Neuronal stem cell (in vitro differentiated cells): Measurements from ENCODE around the gene AAGAB.
A peak's percentile ranks its signal among the peaks of the same experiment; 100 is the strongest.

ENCODE experiments used
- DNase-seq: peaks from one replicate; pipeline ENCODE4 v3.0.0-alpha.2; 2013; ENCODE audit warnings: low spot score
- H2AFZ ChIP-seq: one replicate; pipeline ENCODE4 v1.6.1; 2013; ENCODE audit warnings: mild to moderate bottlenecking, low read length, inconsistent platforms
- H2AK5ac ChIP-seq: 2 replicates; pipeline ENCODE4 v1.6.1; 2013; ENCODE audit warnings: low read depth, mild to moderate bottlenecking, inconsistent platforms, low read length, moderate library complexity, mixed read lengths
- H2BK120ac ChIP-seq: 2 replicates; pipeline ENCODE4 v1.6.1; 2013; ENCODE audit warnings: low read depth, mild to moderate bottlenecking, inconsistent platforms, low read length, moderate library complexity, mixed read lengths
- H2BK12ac ChIP-seq: one replicate; pipeline ENCODE4 v1.6.1; 2013; ENCODE audit warnings: low read length, inconsistent platforms
- H2BK15ac ChIP-seq: 2 replicates; pipeline ENCODE4 v1.6.1; 2013; ENCODE audit warnings: mild to moderate bottlenecking, low read length, inconsistent platforms, mixed read lengths
- H2BK5ac ChIP-seq: one replicate; pipeline ENCODE4 v1.6.1; 2013; ENCODE audit warnings: inconsistent platforms, mild to moderate bottlenecking, low read length, moderate library complexity
- H3K14ac ChIP-seq: one replicate; pipeline ENCODE4 v1.6.1; 2013; ENCODE audit warnings: low read length, inconsistent platforms
- H3K18ac ChIP-seq: 2 replicates; pipeline ENCODE4 v1.6.1; 2013; ENCODE audit warnings: low read length, inconsistent platforms
- H3K23ac ChIP-seq: 2 replicates; pipeline ENCODE4 v1.6.1; 2013; ENCODE audit warnings: low read depth, mild to moderate bottlenecking, mixed read lengths, low read length, inconsistent platforms; ENCODE audit not compliant: poor library complexity
- H3K27ac ChIP-seq: replicated peaks from 3 replicates; pipeline ENCODE4 v1.5.1; 2013; ENCODE audit warnings: low read length, inconsistent platforms
- H3K27me3 ChIP-seq, 3 experiments: 2 replicates each; pipeline ENCODE4 v1.6.1; 2013; ENCODE audit warnings: low read length in 3 of 3, mild to moderate bottlenecking in 2 of 3, inconsistent platforms in 1 of 3, low read depth in 1 of 3, mixed read lengths in 1 of 3, moderate library complexity in 1 of 3; ENCODE audit not compliant: control insufficient read depth in 3 of 3, insufficient read depth in 3 of 3
- H3K36me3 ChIP-seq, 2 donors: replicated peaks in 1 of 2; 2 replicates each; pipeline ENCODE4 v1.6.1; 2013; ENCODE audit warnings: low read length in 2 of 2; ENCODE audit not compliant: control insufficient read depth in 2 of 2, insufficient read depth in 2 of 2
- H3K4ac ChIP-seq: 2 replicates; pipeline ENCODE4 v1.6.1; 2013; ENCODE audit warnings: inconsistent platforms, mild to moderate bottlenecking, low read length, moderate library complexity
- H3K4me1 ChIP-seq, 2 donors: 1 replicate in 1 of 2; 2 replicates in 1 of 2; pipeline ENCODE4 v1.6.1; 2013; ENCODE audit warnings: low read length in 2 of 2, low read depth in 1 of 2; ENCODE audit not compliant: control insufficient read depth in 2 of 2, insufficient read depth in 1 of 2
- H3K4me2 ChIP-seq: one replicate; pipeline ENCODE4 v1.6.1; 2013; ENCODE audit warnings: mild to moderate bottlenecking, low read length, inconsistent platforms; ENCODE audit not compliant: insufficient read depth, poor library complexity, severe bottlenecking
- H3K4me3 ChIP-seq, 2 donors: 2 replicates each; pipeline ENCODE4 v1.5.1; 2013; ENCODE audit warnings: low read length in 2 of 2, mild to moderate bottlenecking in 2 of 2, inconsistent platforms in 1 of 2, moderate library complexity in 1 of 2
- H3K79me1 ChIP-seq: one replicate; pipeline ENCODE4 v1.6.1; 2013; ENCODE audit warnings: low read depth, mild to moderate bottlenecking, inconsistent platforms, low read length, moderate library complexity
- H3K9ac ChIP-seq: one replicate; pipeline ENCODE4 v1.6.1; 2013; ENCODE audit warnings: mild to moderate bottlenecking, low read depth, low read length, inconsistent platforms; ENCODE audit not compliant: poor library complexity
- H3K9me3 ChIP-seq, 2 donors: replicated peaks in 1 of 2; 2 replicates each; pipeline versions ENCODE3 to v1.6.1; 2013; ENCODE audit warnings: low read length in 2 of 2, mild to moderate bottlenecking in 2 of 2, inconsistent platforms in 1 of 2, low read depth in 1 of 2, mixed read lengths in 1 of 2, moderate library complexity in 1 of 2; ENCODE audit not compliant: control insufficient read depth in 2 of 2, insufficient read depth in 1 of 2
- H4K8ac ChIP-seq: one replicate; pipeline ENCODE4 v1.6.1; 2013; ENCODE audit warnings: low read depth, mild to moderate bottlenecking, inconsistent platforms, low read length, moderate library complexity
- H4K91ac ChIP-seq: one replicate; pipeline ENCODE4 v1.6.1; 2013; ENCODE audit warnings: low read length, low read depth, mild to moderate bottlenecking, inconsistent platforms; ENCODE audit not compliant: poor library complexity
- WGBS, 2 donors: extraction: QIAGEN DNeasy Blood & Tissue Kit; methylation state at CpG; one replicate each; pipeline ENCODE4 v1.1.7; 2013; ENCODE audit warnings: missing lambda C conversion rate in 2 of 2, mixed read lengths in 1 of 2; ENCODE audit not compliant: insufficient read length in 2 of 2, insufficient replicate concordance in 1 of 2; ENCODE audit errors: extremely low coverage in 2 of 2; 5-methylcytosine and 5-hydroxymethylcytosine counted together

AAGAB gene

DNA sequence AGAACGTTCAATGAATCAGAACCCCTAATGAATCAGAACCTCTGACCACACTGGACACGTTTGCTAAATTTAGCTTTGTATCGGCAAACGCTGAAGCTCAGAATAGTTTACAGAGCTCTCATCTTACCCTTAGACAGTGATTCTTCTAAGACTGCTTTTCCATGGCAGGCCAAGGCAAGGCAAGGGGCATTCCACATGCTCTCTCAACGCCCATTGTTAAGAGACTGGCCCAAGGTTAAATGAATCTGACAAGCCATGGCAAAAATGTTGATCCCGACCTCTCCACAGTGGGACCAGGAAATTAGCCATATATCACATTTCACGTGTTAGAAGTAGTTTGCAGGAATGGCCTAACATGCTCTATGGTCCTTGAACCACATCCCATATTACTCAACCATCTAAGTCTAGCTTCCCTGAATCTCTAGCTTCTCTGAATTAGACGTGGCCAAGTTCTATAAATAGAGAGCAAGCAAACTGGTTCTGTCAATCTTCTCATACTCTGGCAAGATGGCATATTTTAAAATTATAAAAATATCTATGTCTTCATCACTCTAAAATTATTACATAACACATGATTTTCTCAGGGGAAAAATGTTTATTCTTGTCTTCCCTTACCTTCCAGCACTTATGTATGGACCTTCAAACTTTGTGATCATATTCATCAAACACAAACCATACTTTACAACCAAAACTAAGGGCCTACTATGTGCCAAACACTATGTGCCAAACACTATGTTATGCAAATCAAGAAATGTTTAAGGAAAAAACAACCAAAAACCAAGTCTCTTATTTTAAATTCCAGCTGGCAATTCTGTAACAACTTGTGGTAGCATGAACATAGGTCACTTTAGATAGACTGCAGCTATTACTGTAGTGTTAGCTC, 54.3 kb downstream of the AAGAB start:
- H3K9ac ChIP-seq, result no peak overlapping the region
- H3K18ac ChIP-seq, result no peak overlapping the region
- H2BK15ac ChIP-seq, result no peak overlapping the region
- WGBS, 2 donors, result no CpG with 5 or more reads among the region's 8 CpGs
- no peaks in the 10 kb centered on the region for H3K79me1 ChIP-seq
- H3K27me3 ChIP-seq, result no peaks in the 10 kb centered on the region
- H2BK5ac ChIP-seq, result no peak overlapping the region
- DNase-seq, result no peak
- H3K36me3 ChIP-seq, result peaks cover 6 to 52% of the 10 kb centered on the region in 2 donors
- no peak overlapping the region for H4K8ac ChIP-seq
- H3K27ac ChIP-seq, result no peak overlapping the region
- no peak overlapping the region for H2BK12ac ChIP-seq
- H3K4me3 ChIP-seq, result no peak overlapping the region
- no peak overlapping the region for H4K91ac ChIP-seq
- H3K4me1 ChIP-seq, result peaks cover 8 to 12% of the 10 kb centered on the region in 2 donors
- H3K23ac ChIP-seq, result no peak overlapping the region
- H3K4ac ChIP-seq, result no peak overlapping the region
- H2AFZ ChIP-seq, result no peak overlapping the region
- H2BK120ac ChIP-seq, result no peak overlapping the region
- H3K4me2 ChIP-seq, result no peak overlapping the region
- H3K14ac ChIP-seq, result no peak overlapping the region
- H3K9me3 ChIP-seq, result no peaks in the 10 kb centered on the region
- no peak overlapping the region for H2AK5ac ChIP-seq

- Histone ChIP-seq H3K9me3 (no peaks in the 10 kb centered on the region), H2BK15ac (no peak overlapping the region), H2AFZ (no peak overlapping the region), H2BK12ac (no peak overlapping the region), H4K8ac (no peak overlapping the region), H3K36me3 (peaks cover 6 to 60% of the 10 kb centered on the region in 2 donors), H3K4ac (no peak overlapping the region), H2BK120ac (no peak overlapping the region), H3K79me1 (no peaks in the 10 kb centered on the region), H3K27me3 (no peaks in the 10 kb centered on the region), H3K4me3 (no peak overlapping the region), H3K14ac (no peak overlapping the region), H3K4me1 (peaks cover 8 to 12% of the 10 kb centered on the region in 2 donors), H3K18ac (no peak overlapping the region), H4K91ac (no peak overlapping the region), H3K23ac (no peak overlapping the region), H2BK5ac (no peak overlapping the region), H3K4me2 (no peak overlapping the region), H3K27ac (no peak overlapping the region), H2AK5ac (no peak overlapping the region), H3K9ac (no peak overlapping the region)
- no CpG with 5 or more reads among the region's 4 CpGs for WGBS, 2 donors
- no peak for DNase-seq
Measured at GRCh38 chr15:67199391-67199790, 55.1 kb downstream of the AAGAB start.

DNA sequence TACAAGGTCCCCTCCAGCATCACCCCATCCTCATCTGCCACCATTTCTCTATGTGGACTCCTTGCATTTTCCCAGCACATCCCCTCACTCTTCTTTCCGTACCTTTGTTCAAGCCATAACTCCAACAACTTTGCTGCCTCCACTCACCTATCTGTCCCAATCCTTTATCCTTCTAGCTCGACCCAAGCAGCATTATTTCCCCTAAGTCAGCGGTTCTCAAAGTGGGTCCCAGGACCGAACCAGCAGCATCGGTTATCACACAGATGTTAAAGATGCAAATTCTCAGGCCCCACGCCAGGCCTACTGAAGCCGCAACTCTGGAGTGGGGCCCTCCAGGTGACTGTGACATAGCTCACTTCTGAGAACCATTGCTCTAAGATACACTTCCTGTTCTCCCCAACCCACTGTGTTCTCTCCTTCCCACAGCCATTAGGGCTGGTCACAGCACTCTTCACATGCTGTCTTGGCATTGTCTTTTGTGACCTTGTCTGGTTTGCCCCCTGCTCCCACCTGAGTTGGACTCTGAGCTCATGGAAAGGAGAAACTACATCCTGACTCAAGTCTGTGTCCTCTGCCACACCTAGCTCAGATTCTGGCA, 56.2 kb downstream of the AAGAB start:
- Histone ChIP-seq H3K23ac (no peak overlapping the region), H2AFZ (no peak overlapping the region), H3K27ac (no peak overlapping the region), H3K79me1 (no peaks in the 10 kb centered on the region), H3K4ac (no peak overlapping the region), H3K27me3 (no peaks in the 10 kb centered on the region), H3K4me3 (no peak overlapping the region), H4K91ac (peak overlapping the region; percentile 12), H2BK15ac (no peak overlapping the region), H2AK5ac (no peak overlapping the region), H3K14ac (no peak overlapping the region), H3K18ac (no peak overlapping the region), H3K4me2 (no peak overlapping the region), H4K8ac (no peak overlapping the region), H2BK5ac (no peak overlapping the region), H3K4me1 (peaks cover 8 to 12% of the 10 kb centered on the region in 2 donors), H3K9me3 (no peaks in the 10 kb centered on the region), H3K36me3 (peaks cover 6 to 60% of the 10 kb centered on the region in 2 donors), H2BK120ac (no peak overlapping the region), H2BK12ac (no peak overlapping the region), H3K9ac (no peak overlapping the region)
- no peak for DNase-seq
- WGBS, 2 donors, result no CpG with 5 or more reads among the region's 7 CpGs

DNA sequence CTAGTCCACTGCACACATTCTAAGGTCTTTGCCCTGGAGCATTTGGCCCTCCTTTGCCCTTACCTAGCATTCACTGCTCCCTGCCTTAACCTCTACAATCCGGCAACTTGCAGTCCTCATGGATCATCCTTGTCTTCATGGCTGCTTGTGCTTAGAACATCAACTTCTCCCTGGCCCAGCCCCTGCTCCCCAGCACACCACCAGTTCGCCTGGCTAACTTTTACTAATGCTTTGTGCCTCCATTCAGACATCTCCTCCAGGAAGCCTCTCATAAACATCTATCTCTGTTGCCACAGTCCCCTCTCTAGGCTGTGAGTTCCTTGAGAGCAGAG, 57.1 kb downstream of the AAGAB start:
- no peak overlapping the region for H2AK5ac ChIP-seq
- H3K27ac ChIP-seq, result no peak overlapping the region
- WGBS, 2 donors, result no CpG with 5 or more reads among the region's 2 CpGs
- no peaks in the 10 kb centered on the region for H3K9me3 ChIP-seq
- H3K79me1 ChIP-seq, result no peaks in the 10 kb centered on the region
- H2BK15ac ChIP-seq, result no peak overlapping the region
- H4K8ac ChIP-seq, result no peak overlapping the region
- no peak for DNase-seq
- no peak overlapping the region for H3K4me3 ChIP-seq
- H4K91ac ChIP-seq, result no peak overlapping the region
- H3K36me3 ChIP-seq, result peaks cover 7 to 60% of the 10 kb centered on the region in 2 donors
- no peak overlapping the region for H3K9ac ChIP-seq
- H3K4me2 ChIP-seq, result no peak overlapping the region
- no peak overlapping the region for H2BK120ac ChIP-seq
- no peak overlapping the region for H2BK12ac ChIP-seq
- H2BK5ac ChIP-seq, result no peak overlapping the region
- H3K14ac ChIP-seq, result no peak overlapping the region
- H3K27me3 ChIP-seq, result no peaks in the 10 kb centered on the region
- H3K23ac ChIP-seq, result no peak overlapping the region
- H2AFZ ChIP-seq, result no peak overlapping the region
- H3K18ac ChIP-seq, result no peak overlapping the region
- H3K4me1 ChIP-seq, result peaks cover 8 to 12% of the 10 kb centered on the region in 2 donors
- no peak overlapping the region for H3K4ac ChIP-seq
